ENCODE results near the gene SERPINB6.

DNA sequence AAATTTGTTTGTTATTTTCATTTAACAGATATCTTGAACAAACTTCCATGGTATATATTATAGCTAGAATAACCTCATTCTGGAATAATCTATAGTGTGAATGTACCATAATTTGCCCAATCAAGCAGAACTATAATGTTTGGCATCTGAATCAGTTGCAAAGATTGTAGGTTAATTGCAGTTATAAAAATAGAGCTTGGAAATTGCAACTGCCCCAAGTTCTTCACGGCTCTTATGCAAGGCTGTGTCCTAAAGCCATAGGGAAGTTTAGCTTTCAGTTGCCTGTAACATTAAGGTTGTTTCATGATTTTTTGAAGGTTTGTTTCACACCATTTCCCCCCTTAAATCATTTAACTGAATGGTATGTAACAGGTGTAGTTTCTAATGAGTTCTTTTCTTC lies 47.7 kb upstream of the SERPINB6 start:
- TF ChIP-seq, protein P1, sequence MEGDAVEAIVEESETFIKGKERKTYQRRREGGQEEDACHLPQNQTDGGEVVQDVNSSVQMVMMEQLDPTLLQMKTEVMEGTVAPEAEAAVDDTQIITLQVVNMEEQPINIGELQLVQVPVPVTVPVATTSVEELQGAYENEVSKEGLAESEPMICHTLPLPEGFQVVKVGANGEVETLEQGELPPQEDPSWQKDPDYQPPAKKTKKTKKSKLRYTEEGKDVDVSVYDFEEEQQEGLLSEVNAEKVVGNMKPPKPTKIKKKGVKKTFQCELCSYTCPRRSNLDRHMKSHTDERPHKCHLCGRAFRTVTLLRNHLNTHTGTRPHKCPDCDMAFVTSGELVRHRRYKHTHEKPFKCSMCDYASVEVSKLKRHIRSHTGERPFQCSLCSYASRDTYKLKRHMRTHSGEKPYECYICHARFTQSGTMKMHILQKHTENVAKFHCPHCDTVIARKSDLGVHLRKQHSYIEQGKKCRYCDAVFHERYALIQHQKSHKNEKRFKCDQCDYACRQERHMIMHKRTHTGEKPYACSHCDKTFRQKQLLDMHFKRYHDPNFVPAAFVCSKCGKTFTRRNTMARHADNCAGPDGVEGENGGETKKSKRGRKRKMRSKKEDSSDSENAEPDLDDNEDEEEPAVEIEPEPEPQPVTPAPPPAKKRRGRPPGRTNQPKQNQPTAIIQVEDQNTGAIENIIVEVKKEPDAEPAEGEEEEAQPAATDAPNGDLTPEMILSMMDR (IDR thresholded peaks at IDR 0.05 in 2 of 3, conservative IDR thresholded peaks at IDR 0.05 in 1 of 3; ENCODE audit: insufficient read depth in 2 of 3, low read depth in 1 of 3, low read length in 3 of 3) = no peak
- TF ChIP-seq ZNF431 (CRISPR knock-in tag; IDR thresholded peaks at IDR 0.05) (no peak), PHB2 (IDR thresholded peaks at IDR 0.05; ENCODE audit: low read depth) (no peak), TARDBP (IDR thresholded peaks at IDR 0.05) (no peak), MECOM (CRISPR knock-in tag; IDR thresholded peaks at IDR 0.05) (no peak), BCOR (IDR thresholded peaks at IDR 0.05) (no peak)
- TF ChIP-seq, protein P2, sequence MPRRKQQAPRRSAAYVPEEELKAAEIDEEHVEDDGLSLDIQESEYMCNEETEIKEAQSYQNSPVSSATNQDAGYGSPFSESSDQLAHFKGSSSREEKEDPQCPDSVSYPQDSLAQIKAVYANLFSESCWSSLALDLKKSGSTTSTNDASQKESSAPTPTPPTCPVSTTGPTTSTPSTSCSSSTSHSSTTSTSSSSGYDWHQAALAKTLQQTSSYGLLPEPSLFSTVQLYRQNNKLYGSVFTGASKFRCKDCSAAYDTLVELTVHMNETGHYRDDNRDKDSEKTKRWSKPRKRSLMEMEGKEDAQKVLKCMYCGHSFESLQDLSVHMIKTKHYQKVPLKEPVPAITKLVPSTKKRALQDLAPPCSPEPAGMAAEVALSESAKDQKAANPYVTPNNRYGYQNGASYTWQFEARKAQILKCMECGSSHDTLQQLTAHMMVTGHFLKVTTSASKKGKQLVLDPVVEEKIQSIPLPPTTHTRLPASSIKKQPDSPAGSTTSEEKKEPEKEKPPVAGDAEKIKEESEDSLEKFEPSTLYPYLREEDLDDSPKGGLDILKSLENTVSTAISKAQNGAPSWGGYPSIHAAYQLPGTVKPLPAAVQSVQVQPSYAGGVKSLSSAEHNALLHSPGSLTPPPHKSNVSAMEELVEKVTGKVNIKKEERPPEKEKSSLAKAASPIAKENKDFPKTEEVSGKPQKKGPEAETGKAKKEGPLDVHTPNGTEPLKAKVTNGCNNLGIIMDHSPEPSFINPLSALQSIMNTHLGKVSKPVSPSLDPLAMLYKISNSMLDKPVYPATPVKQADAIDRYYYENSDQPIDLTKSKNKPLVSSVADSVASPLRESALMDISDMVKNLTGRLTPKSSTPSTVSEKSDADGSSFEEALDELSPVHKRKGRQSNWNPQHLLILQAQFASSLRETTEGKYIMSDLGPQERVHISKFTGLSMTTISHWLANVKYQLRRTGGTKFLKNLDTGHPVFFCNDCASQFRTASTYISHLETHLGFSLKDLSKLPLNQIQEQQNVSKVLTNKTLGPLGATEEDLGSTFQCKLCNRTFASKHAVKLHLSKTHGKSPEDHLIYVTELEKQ (CRISPR knock-in tag; IDR thresholded peaks at IDR 0.05) = no peak

Measured in K562 (cell line).